Measurements from ENCODE around the gene PDSS2. TPM values are rescaled to one million over a fixed set of nuclear protein-coding genes. Genes with fewer than 3 reads are reported as not detected.

Gene PDSS2
- total and polyA plus RNA-seq, 8 donors = 2.7 to 10.1 (median 6.2) TPM

GRCh38 chr6:107399935-107400334, 59.4 kb downstream of the PDSS2 start:
- intact Hi-C loops (cut with DNase I) = no loop called here
- no peaks in the 10 kb centered on the region for H3K36me3 ChIP-seq
- no peaks in the 10 kb centered on the region for H3K9me3 ChIP-seq
- TF ChIP-seq CTCF (IDR thresholded peaks at IDR 0.05) = no peak
- no peak for DNase-seq
- H3K4me3 ChIP-seq = no peak overlapping the region
- ATAC-seq = no peak
- H3K27ac ChIP-seq = no peak overlapping the region
- no peaks in the 10 kb centered on the region for H3K27me3 ChIP-seq
- H3K4me1 ChIP-seq = no peaks in the 10 kb centered on the region
- WGBS, 2 donors = 96 to 97% methylated on average over 1 of the region's 1 CpG
- no peak for FAIRE-seq

- Histone ChIP-seq H3K36me3 (no peaks in the 10 kb centered on the region), H3K4me1 (no peaks in the 10 kb centered on the region), H3K27me3 (no peaks in the 10 kb centered on the region), H3K9me3 (no peaks in the 10 kb centered on the region), H3K4me3 (no peak overlapping the region), H3K27ac (no peak overlapping the region)
- intact Hi-C loops (cut with DNase I) = no loop called here
- no peak for DNase-seq
- no peak for TF ChIP-seq CTCF (IDR thresholded peaks at IDR 0.05)
- no peak for FAIRE-seq
- ATAC-seq = no peak
These were observed 61.4 kb downstream of the PDSS2 start for GRCh38 chr6:107398001-107398400.

- Histone ChIP-seq H3K9me3 (no peaks in the 10 kb centered on the region), H3K27ac (no peak overlapping the region), H3K27me3 (no peaks in the 10 kb centered on the region), H3K36me3 (no peaks in the 10 kb centered on the region), H3K4me1 (peaks cover 0 to 11% (median 0%) of the 10 kb centered on the region in 3 donors), H3K4me3 (no peak overlapping the region)
- no peak for ATAC-seq
- no peak for DNase-seq
- intact Hi-C loops (cut with DNase I) = no loop called here
- TF ChIP-seq CTCF (IDR thresholded peaks at IDR 0.05) = no peak
- FAIRE-seq = no peak
- 51 to 56% methylated on average over 1 of the region's 1 CpG for WGBS, 2 donors
These were observed 63.2 kb downstream of the PDSS2 start for GRCh38 chr6:107396211-107396610.

- H3K36me3 ChIP-seq = no peaks in the 10 kb centered on the region
- WGBS, 2 donors = 96 to 97% methylated on average over 2 of the region's 2 CpGs
- no peak for TF ChIP-seq CTCF (IDR thresholded peaks at IDR 0.05)
- no peaks in the 10 kb centered on the region for H3K27me3 ChIP-seq
- ATAC-seq = no peak
- intact Hi-C loops (cut with DNase I) = no loop called here
- H3K27ac ChIP-seq = no peak overlapping the region
- H3K4me3 ChIP-seq = no peak overlapping the region
- FAIRE-seq = no peak
- peaks cover 0 to 11% (median 0%) of the 10 kb centered on the region in 3 donors for H3K4me1 ChIP-seq
- H3K9me3 ChIP-seq = no peaks in the 10 kb centered on the region
- DNase-seq = no peak
These were observed 67.3 kb downstream of the PDSS2 start for GRCh38 chr6:107392069-107392468.

GRCh38 chr6:107390685-107391435, 68.5 kb downstream of the PDSS2 start:
- ATAC-seq (no peak), FAIRE-seq (no peak), DNase-seq (no peak)
- intact Hi-C loops (cut with DNase I) = no loop called here
- Histone ChIP-seq H3K4me3 (no peak overlapping the region), H3K36me3 (no peaks in the 10 kb centered on the region), H3K4me1 (peaks cover 0 to 11% (median 0%) of the 10 kb centered on the region in 3 donors), H3K9me3 (no peaks in the 10 kb centered on the region), H3K27ac (no peak overlapping the region), H3K27me3 (no peaks in the 10 kb centered on the region)
- no peak for TF ChIP-seq CTCF (IDR thresholded peaks at IDR 0.05)
